ENCODE measurements around the gene SAP30BP.

DNA sequence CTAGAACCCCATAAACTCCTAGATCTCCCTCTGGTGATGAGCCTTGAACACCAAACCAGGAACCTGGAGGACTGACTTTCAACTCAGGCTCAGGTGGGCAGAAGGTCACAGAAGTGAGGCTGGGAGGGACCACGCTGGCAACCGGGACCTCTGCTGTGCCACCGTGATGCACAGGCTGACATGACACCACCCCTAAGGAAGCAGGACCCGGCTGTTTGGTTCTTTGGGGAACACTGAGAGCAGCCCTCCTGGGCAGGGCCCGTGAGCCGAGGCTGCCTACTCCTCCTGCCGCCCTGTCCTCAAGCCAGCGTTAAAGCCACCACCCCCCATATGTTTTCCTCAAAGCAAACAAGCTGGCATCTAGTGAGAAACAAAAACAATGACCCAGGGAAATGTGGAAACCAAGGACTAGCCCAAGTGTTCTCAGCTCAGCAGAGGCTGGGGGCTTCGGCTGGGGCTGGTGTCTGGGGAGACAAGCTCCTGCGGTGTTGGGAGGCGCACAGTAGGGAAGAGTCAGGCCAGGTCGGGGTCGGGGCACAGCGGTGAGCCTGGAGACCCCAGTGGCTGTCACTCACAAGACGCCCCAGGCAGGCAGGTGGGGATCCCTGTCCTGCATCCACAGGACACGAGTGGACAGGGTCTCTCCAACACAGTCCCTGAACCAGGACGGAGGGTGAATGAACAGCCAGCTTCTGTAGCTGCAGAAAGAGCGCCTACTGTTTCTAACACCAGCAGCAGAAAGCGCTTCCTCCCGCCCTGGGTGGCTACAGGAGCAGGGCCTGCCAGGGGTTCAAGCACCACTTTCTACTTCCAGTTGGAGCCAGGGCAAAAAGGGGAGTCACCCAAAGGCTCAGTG is 32.2 kb upstream of the SAP30BP start:
- TF ChIP-seq, protein P1, sequence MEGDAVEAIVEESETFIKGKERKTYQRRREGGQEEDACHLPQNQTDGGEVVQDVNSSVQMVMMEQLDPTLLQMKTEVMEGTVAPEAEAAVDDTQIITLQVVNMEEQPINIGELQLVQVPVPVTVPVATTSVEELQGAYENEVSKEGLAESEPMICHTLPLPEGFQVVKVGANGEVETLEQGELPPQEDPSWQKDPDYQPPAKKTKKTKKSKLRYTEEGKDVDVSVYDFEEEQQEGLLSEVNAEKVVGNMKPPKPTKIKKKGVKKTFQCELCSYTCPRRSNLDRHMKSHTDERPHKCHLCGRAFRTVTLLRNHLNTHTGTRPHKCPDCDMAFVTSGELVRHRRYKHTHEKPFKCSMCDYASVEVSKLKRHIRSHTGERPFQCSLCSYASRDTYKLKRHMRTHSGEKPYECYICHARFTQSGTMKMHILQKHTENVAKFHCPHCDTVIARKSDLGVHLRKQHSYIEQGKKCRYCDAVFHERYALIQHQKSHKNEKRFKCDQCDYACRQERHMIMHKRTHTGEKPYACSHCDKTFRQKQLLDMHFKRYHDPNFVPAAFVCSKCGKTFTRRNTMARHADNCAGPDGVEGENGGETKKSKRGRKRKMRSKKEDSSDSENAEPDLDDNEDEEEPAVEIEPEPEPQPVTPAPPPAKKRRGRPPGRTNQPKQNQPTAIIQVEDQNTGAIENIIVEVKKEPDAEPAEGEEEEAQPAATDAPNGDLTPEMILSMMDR (IDR thresholded peaks at IDR 0.05) = no peak
- no peak for TF ChIP-seq POLR2A (IDR thresholded peaks at IDR 0.05)

Data from lower leg skin (tissue), 3 donors.